ENCODE measurements around the gene TBC1D7. TPM values are rescaled to one million over a fixed set of nuclear protein-coding genes. Genes with fewer than 3 reads are reported as not detected.

Gene TBC1D7
- total RNA-seq, 1 experiment from 2014 or later: 13.7 TPM

- H2AFZ ChIP-seq (ENCODE audit: low read depth, low read length, poor library complexity, severe bottlenecking): no peak overlapping the region
- H4K20me1 ChIP-seq (ENCODE audit: insufficient read depth): no peaks in the 10 kb centered on the region
- H3K4me3 ChIP-seq (replicated peaks in 1 of 2; ENCODE audit: low read depth in 1 of 2, low read length in 2 of 2): no peak overlapping the region
- H3K4me1 ChIP-seq (ENCODE audit: control insufficient read depth in 1 of 2, insufficient read depth in 2 of 2, low read length in 2 of 2): no peaks in the 10 kb centered on the region
- no peaks in the 10 kb centered on the region for H3K36me3 ChIP-seq (ENCODE audit: control insufficient read depth in 1 of 2, insufficient read depth in 2 of 2, low read length in 2 of 2)
- CTCF ChIA-PET: no interaction called here
- ATAC-seq: no peak
- intact Hi-C loops (cut with micrococcal nuclease): no loop called here
- H3K79me2 ChIP-seq (ENCODE audit: insufficient read depth, low read length): no peaks in the 10 kb centered on the region
- no peak overlapping the region for H3K27ac ChIP-seq (ENCODE audit: low read depth, low read length)
- POLR2A ChIA-PET: no interaction called here
- no peak overlapping the region for H3K4me2 ChIP-seq (ENCODE audit: low read length)
- no peaks in the 10 kb centered on the region; a peak in 1 of 4 replicates for H3K9me3 ChIP-seq (ENCODE audit: control insufficient read depth in 1 of 2, insufficient read depth in 1 of 2, low read depth in 1 of 2, low read length in 2 of 2)
- DNase-seq (ENCODE audit: low read depth, low spot score): no peak
- TF ChIP-seq ZBTB33 (IDR thresholded peaks at IDR 0.05; ENCODE audit: extremely low read depth, insufficient replicate concordance, low read length): no peak
- no peak for TF ChIP-seq EZH2 (IDR thresholded peaks at IDR 0.05)
- TF ChIP-seq ZNF274 (IDR thresholded peaks at IDR 0.05; ENCODE audit: low read depth, low read length): no peak
- TF ChIP-seq ELF1 (IDR thresholded peaks at IDR 0.05; ENCODE audit: borderline replicate concordance, low read depth): no peak
- no peak for TF ChIP-seq REST (IDR thresholded peaks at IDR 0.05; ENCODE audit: low read depth)
- no peak for TF ChIP-seq TCF7L2 (IDR thresholded peaks at IDR 0.05; ENCODE audit: borderline replicate concordance, extremely low read depth, insufficient read depth, insufficient read length)
- no peak for TF ChIP-seq SIN3A (IDR thresholded peaks at IDR 0.05; ENCODE audit: low read depth)
- TF ChIP-seq EGR1 (IDR thresholded peaks at IDR 0.05; ENCODE audit: low read depth): no peak
- no peak for TF ChIP-seq SP1 (IDR thresholded peaks at IDR 0.05; ENCODE audit: low read depth)
- no TSS peak for BruUV-seq (replicated peaks)
- H3K9ac ChIP-seq (ENCODE audit: low read length): no peak overlapping the region
- H3K27me3 ChIP-seq (ENCODE audit: insufficient read depth, low read length): no peaks in the 10 kb centered on the region
- H3K9me2 ChIP-seq (ENCODE audit: insufficient read depth): no peaks in the 10 kb centered on the region
- RAD21 ChIA-PET (ENCODE audit: low non-redundant PET in 1 of 2, low total read pairs in 2 of 2, uncharacterized antibody in 2 of 2, unreplicated experiment in 2 of 2): no interaction called here
Observed at GRCh38 chr6:13292774-13293173, 35.6 kb downstream of the TBC1D7 start.

All from HCT116 (cell line).